Measurements from ENCODE around the gene EGFLAM.

DNA sequence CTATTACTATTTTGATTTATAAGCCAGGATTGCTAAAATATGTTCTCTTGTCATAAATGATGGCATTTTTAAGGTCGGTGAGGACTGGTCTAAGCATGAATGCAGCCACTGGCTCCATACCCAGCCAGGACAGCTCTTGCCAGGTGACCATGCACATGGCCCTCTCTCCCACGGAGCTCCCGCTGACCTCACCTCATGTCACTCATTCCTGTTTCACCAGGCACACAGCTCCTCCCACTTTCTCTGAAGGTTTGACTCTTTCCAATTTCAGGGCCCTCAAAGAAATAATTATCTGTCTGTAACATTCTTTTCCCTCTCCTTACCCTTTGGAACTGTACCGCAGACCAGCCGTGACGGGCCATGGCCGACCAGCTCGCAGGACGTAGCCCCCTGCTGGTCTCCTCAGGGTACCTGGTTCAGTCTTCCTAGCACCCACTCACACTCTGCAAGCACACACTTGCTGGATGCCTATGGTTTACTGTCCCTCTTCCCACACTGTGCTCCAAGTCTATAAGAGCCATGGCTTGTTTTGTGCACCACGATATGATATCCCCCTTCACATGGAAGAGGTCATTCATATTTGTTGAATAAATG, 225.5 kb downstream of the EGFLAM start:
- TF ChIP-seq, protein P1, sequence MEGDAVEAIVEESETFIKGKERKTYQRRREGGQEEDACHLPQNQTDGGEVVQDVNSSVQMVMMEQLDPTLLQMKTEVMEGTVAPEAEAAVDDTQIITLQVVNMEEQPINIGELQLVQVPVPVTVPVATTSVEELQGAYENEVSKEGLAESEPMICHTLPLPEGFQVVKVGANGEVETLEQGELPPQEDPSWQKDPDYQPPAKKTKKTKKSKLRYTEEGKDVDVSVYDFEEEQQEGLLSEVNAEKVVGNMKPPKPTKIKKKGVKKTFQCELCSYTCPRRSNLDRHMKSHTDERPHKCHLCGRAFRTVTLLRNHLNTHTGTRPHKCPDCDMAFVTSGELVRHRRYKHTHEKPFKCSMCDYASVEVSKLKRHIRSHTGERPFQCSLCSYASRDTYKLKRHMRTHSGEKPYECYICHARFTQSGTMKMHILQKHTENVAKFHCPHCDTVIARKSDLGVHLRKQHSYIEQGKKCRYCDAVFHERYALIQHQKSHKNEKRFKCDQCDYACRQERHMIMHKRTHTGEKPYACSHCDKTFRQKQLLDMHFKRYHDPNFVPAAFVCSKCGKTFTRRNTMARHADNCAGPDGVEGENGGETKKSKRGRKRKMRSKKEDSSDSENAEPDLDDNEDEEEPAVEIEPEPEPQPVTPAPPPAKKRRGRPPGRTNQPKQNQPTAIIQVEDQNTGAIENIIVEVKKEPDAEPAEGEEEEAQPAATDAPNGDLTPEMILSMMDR (conservative IDR thresholded peaks at IDR 0.05 in 1 of 2, IDR thresholded peaks at IDR 0.05 in 1 of 2; ENCODE audit: low read depth in 1 of 2, low read length in 2 of 2): peak in 1 of 2 donors; percentile 3
- TF ChIP-seq EZH2 (IDR thresholded peaks at IDR 0.05; ENCODE audit: low read length, missing control alignments): no peak

Data from fibroblast of lung (primary cell).